ENCODE measurements around the gene ZFP3. TPM values are rescaled to one million over a fixed set of nuclear protein-coding genes. Genes with fewer than 3 reads are reported as not detected.
"Not testable (repeated sequence)": the region's sequence is repeated elsewhere in the genome, so short reads cannot be mapped to it uniquely, and the experiment has no call there.

ZFP3 gene
- polyA plus RNA-seq, 1 of the 3 experiments (the other 2 are of a cell fraction): 1.5 TPM

- TF ChIP-seq SIN3A (IDR thresholded peaks at IDR 0.05; ENCODE audit: borderline replicate concordance, low read depth, low read length) (no peak), MAX (IDR thresholded peaks at IDR 0.05; ENCODE audit: low read depth) (no peak), MEF2A (IDR thresholded peaks at IDR 0.05; ENCODE audit: borderline replicate concordance, low read depth) (no peak), RXRA (IDR thresholded peaks at IDR 0.05; ENCODE audit: borderline replicate concordance, low read depth) (no peak), GABPA (IDR thresholded peaks at IDR 0.05; ENCODE audit: low read depth) (no peak)
These were observed 49.6 kb downstream of the ZFP3 start (continued) for GRCh38 chr17:5127910-5128309.

- CTCF ChIA-PET, POLR2A ChIA-PET: not testable (repeated sequence)
These were observed 50.1 kb downstream of the ZFP3 start for GRCh38 chr17:5128387-5128786.

GRCh38 chr17:5128905-5129535, 50.8 kb downstream of the ZFP3 start:
- Histone ChIP-seq H3K4me1 (ENCODE audit: control insufficient read depth in 1 of 2, insufficient read depth in 2 of 2, low read depth in 1 of 2, low read length in 1 of 2) (no peaks in the 10 kb centered on the region), H3K27ac (ENCODE audit: low read depth in 2 of 2, low read length in 1 of 2) (no peak overlapping the region), H2AFZ (ENCODE audit: low read depth) (no peak overlapping the region), H3K9me2 (no peaks in the 10 kb centered on the region), H3K36me3 (replicated peaks in 1 of 2; ENCODE audit: control insufficient read depth in 1 of 2, insufficient read depth in 2 of 2, low read length in 1 of 2) (no peaks in the 10 kb centered on the region), H4K20me1 (ENCODE audit: insufficient read depth) (no peaks in the 10 kb centered on the region), H3K27me3 (ENCODE audit: insufficient read depth) (peaks cover 3% of the 10 kb centered on the region; the same call in 1 of the 2 replicates), H3K9me3 (no peaks in the 10 kb centered on the region), H3K9ac (no peak overlapping the region), H3K4me2 (no peak overlapping the region), H3K4me3 (ENCODE audit: low read depth in 2 of 2, low read length in 1 of 2) (no peak overlapping the region), H3K79me2 (ENCODE audit: insufficient read depth) (no peaks in the 10 kb centered on the region), H3F3A (replicated peaks; ENCODE audit: insufficient read depth) (no peaks in the 10 kb centered on the region)
- no peak for DNase-seq
- CTCF ChIA-PET: no interaction called here
- no peak for TF ChIP-seq MAX (IDR thresholded peaks at IDR 0.05; ENCODE audit: low read depth)
- no peak for TF ChIP-seq RXRA (IDR thresholded peaks at IDR 0.05; ENCODE audit: borderline replicate concordance, low read depth)
- no peak for TF ChIP-seq GABPA (IDR thresholded peaks at IDR 0.05; ENCODE audit: low read depth)
- no peak for TF ChIP-seq PBX3 (IDR thresholded peaks at IDR 0.05)
- TF ChIP-seq TCF12 (IDR thresholded peaks at IDR 0.05): no peak
- TF ChIP-seq MEF2A (IDR thresholded peaks at IDR 0.05; ENCODE audit: borderline replicate concordance, low read depth): no peak
- no peak for TF ChIP-seq MXI1 (IDR thresholded peaks at IDR 0.05; ENCODE audit: low read depth, low read length)
- POLR2A ChIA-PET: no interaction called here
- 31% methylated on average over 9 of the region's 11 CpGs for WGBS (ENCODE audit: low lambda C conversion rate)

More at GRCh38 chr17:5128387-5128786, 50.1 kb downstream of the ZFP3 start:
- H2AFZ ChIP-seq (ENCODE audit: low read depth); H3K9me3 ChIP-seq; H3K36me3 ChIP-seq (replicated peaks in 1 of 2; ENCODE audit: control insufficient read depth in 1 of 2, insufficient read depth in 2 of 2, low read length in 1 of 2); H3K79me2 ChIP-seq (ENCODE audit: insufficient read depth); H3F3A ChIP-seq (replicated peaks; ENCODE audit: insufficient read depth); H3K27ac ChIP-seq (ENCODE audit: low read depth in 2 of 2, low read length in 1 of 2); H3K4me2 ChIP-seq; H3K4me1 ChIP-seq (ENCODE audit: control insufficient read depth in 1 of 2, insufficient read depth in 2 of 2, low read depth in 1 of 2, low read length in 1 of 2); H4K20me1 ChIP-seq (ENCODE audit: insufficient read depth); H3K9ac ChIP-seq; H3K27me3 ChIP-seq (ENCODE audit: insufficient read depth); DNase-seq; H3K4me3 ChIP-seq (ENCODE audit: low read depth in 2 of 2, low read length in 1 of 2); H3K9me2 ChIP-seq: not testable (repeated sequence)
- 26% methylated on average over 7 of the region's 8 CpGs for WGBS (ENCODE audit: low lambda C conversion rate)

GRCh38 chr17:5129770-5130169, 51.5 kb downstream of the ZFP3 start:
- POLR2A ChIA-PET; H3K4me2 ChIP-seq; H3K79me2 ChIP-seq (ENCODE audit: insufficient read depth); H2AFZ ChIP-seq (ENCODE audit: low read depth); H3K27me3 ChIP-seq (ENCODE audit: insufficient read depth); H3K9ac ChIP-seq; H3K4me1 ChIP-seq (ENCODE audit: control insufficient read depth in 1 of 2, insufficient read depth in 2 of 2, low read depth in 1 of 2, low read length in 1 of 2); H3K4me3 ChIP-seq (ENCODE audit: low read depth in 2 of 2, low read length in 1 of 2); H3K36me3 ChIP-seq (replicated peaks in 1 of 2; ENCODE audit: control insufficient read depth in 1 of 2, insufficient read depth in 2 of 2, low read length in 1 of 2); H3F3A ChIP-seq (replicated peaks; ENCODE audit: insufficient read depth); H3K27ac ChIP-seq (ENCODE audit: low read depth in 2 of 2, low read length in 1 of 2); H3K9me3 ChIP-seq; H3K9me2 ChIP-seq; DNase-seq; CTCF ChIA-PET; H4K20me1 ChIP-seq (ENCODE audit: insufficient read depth): not testable (repeated sequence)
- 21% methylated on average over 5 of the region's 8 CpGs for WGBS (ENCODE audit: low lambda C conversion rate)

- DNase-seq; H3K9me3 ChIP-seq; H3K36me3 ChIP-seq (replicated peaks in 1 of 2; ENCODE audit: control insufficient read depth in 1 of 2, insufficient read depth in 2 of 2, low read length in 1 of 2); H3F3A ChIP-seq (replicated peaks; ENCODE audit: insufficient read depth); H3K4me3 ChIP-seq (ENCODE audit: low read depth in 2 of 2, low read length in 1 of 2); H3K4me1 ChIP-seq (ENCODE audit: control insufficient read depth in 1 of 2, insufficient read depth in 2 of 2, low read depth in 1 of 2, low read length in 1 of 2); H3K9me2 ChIP-seq; H4K20me1 ChIP-seq (ENCODE audit: insufficient read depth); H3K9ac ChIP-seq; H2AFZ ChIP-seq (ENCODE audit: low read depth); POLR2A ChIA-PET; CTCF ChIA-PET; H3K27ac ChIP-seq (ENCODE audit: low read depth in 2 of 2, low read length in 1 of 2); H3K4me2 ChIP-seq; H3K27me3 ChIP-seq (ENCODE audit: insufficient read depth); H3K79me2 ChIP-seq (ENCODE audit: insufficient read depth): not testable (repeated sequence)
- WGBS (ENCODE audit: low lambda C conversion rate): 52% methylated on average over 9 of the region's 10 CpGs
These were observed 52.0 kb downstream of the ZFP3 start for GRCh38 chr17:5130261-5130660.

- DNase-seq; H3F3A ChIP-seq (replicated peaks; ENCODE audit: insufficient read depth); H3K4me2 ChIP-seq; POLR2A ChIA-PET; H3K79me2 ChIP-seq (ENCODE audit: insufficient read depth); H3K9ac ChIP-seq; H3K9me2 ChIP-seq; H3K36me3 ChIP-seq (replicated peaks in 1 of 2; ENCODE audit: control insufficient read depth in 1 of 2, insufficient read depth in 2 of 2, low read length in 1 of 2); H4K20me1 ChIP-seq (ENCODE audit: insufficient read depth); H3K27ac ChIP-seq (ENCODE audit: low read depth in 2 of 2, low read length in 1 of 2); CTCF ChIA-PET; H2AFZ ChIP-seq (ENCODE audit: low read depth); H3K9me3 ChIP-seq; H3K4me3 ChIP-seq (ENCODE audit: low read depth in 2 of 2, low read length in 1 of 2); H3K27me3 ChIP-seq (ENCODE audit: insufficient read depth); H3K4me1 ChIP-seq (ENCODE audit: control insufficient read depth in 1 of 2, insufficient read depth in 2 of 2, low read depth in 1 of 2, low read length in 1 of 2): not testable (repeated sequence)
- WGBS (ENCODE audit: low lambda C conversion rate): 37% methylated on average over 3 of the region's 5 CpGs
These were observed 52.4 kb downstream of the ZFP3 start for GRCh38 chr17:5130687-5131086.
